Naive B cell (primary cell): Measurements from ENCODE around the gene GDPD4. TPM values are rescaled to one million over a fixed set of nuclear protein-coding genes. Genes with fewer than 3 reads are reported as not detected.
"Not testable (repeated sequence)": the region's sequence is repeated elsewhere in the genome, so short reads cannot be mapped to it uniquely, and the experiment has no call there.

Experiments
- ATAC-seq, 2 donors: fragments of 150-1000 bp; cut with Tn5 transposase; 2 replicates each; pipeline ENCODE4 v1.10.0; 2021; ENCODE audit warnings: low read depth in 2 of 2, mild to moderate bottlenecking in 2 of 2, moderate library complexity in 2 of 2
- DNase-seq: peaks from one replicate; pipeline ENCODE4 v3.0.0; 2022
- H3K27ac Mint-ChIP-seq, 6 donors: one replicate each; pipeline ENCODE4 v1.8.0; 2020 to 2022; ENCODE audit warnings: mild to moderate bottlenecking in 6 of 6, mixed read lengths in 6 of 6, moderate library complexity in 5 of 6, inconsistent platforms in 2 of 6
- H3K27me3 Mint-ChIP-seq, 3 donors: one replicate each; pipeline ENCODE4 v1.8.0; 2021 to 2022; ENCODE audit warnings: mixed read lengths in 3 of 3, mild to moderate bottlenecking in 1 of 3
- H3K36me3 Mint-ChIP-seq, 2 donors: one replicate each; pipeline ENCODE4 v1.8.0; 2020 to 2022; ENCODE audit warnings: mixed read lengths in 2 of 2, inconsistent platforms in 1 of 2, mild to moderate bottlenecking in 1 of 2
- H3K4me1 Mint-ChIP-seq, 3 donors: one replicate each; pipeline ENCODE4 v1.8.0; 2020 to 2022; ENCODE audit warnings: mixed read lengths in 3 of 3, inconsistent platforms in 1 of 3, mild to moderate bottlenecking in 1 of 3, moderate library complexity in 1 of 3
- H3K4me3 Mint-ChIP-seq, 8 donors: one replicate each; pipeline ENCODE4 v1.8.0; 2020 to 2022; ENCODE audit warnings: mild to moderate bottlenecking in 8 of 8, mixed read lengths in 8 of 8, moderate library complexity in 8 of 8, inconsistent platforms in 2 of 8
- H3K9me3 Mint-ChIP-seq, 7 donors: one replicate each; pipeline ENCODE4 v1.8.0; 2020 to 2022; ENCODE audit warnings: mixed read lengths in 7 of 7, mild to moderate bottlenecking in 5 of 7, inconsistent platforms in 2 of 7, moderate library complexity in 1 of 7
- polyA plus RNA-seq, 6 donors: library from polyadenylated mRNA; unstranded; fragments of 300-500 nt; fragmentation: Illumina TruSeq; gene quantifications; one replicate each; pipeline ENCODE4 v1.2.3, GENCODE V29; 2021; ENCODE audit warnings: low read depth in 6 of 6

GDPD4 gene
- polyA plus RNA-seq, 6 donors from 2014 or later: not detected

DNA sequence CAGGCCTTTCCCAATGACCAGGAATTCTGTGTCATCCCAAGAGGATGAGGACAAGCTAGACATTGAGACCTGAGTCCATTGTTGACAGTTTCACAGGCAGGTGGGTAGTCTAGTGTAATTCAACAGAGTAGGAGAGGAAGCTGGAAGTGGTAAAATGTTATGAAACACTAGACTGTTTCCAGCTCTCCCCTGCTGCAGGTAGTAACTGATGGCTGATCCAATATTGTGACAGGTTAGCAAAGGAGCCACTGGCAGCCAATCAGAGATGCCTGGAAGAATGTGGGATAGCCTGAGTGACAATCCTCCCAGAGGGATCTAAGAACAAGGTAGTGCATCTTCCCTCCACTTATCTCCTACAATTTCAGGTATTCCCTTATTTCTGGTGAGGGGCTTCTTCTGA is 10.6 kb upstream of the GDPD4 start:
- H3K36me3 Mint-ChIP-seq: no peaks in the 10 kb centered on the region

DNA sequence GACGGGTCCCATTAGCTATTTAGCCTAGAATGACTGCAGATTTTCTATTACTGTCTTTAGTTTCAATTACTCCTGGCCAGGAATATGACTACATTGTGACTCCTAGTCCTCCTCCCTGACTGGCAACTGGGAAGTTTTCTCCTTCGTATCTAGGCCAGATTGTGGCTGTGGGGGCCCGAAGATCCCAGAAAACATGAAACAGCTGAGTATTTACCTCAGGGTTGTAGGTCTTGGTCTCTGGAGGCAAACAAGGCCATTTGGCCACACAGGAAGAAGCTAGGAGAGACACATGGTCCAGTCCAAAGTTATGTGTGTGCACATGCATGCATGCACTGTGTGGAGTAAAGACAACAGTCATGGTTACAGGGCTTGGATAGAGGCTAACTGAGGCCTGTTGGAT is 10.2 kb upstream of the GDPD4 start:
- DNase-seq (no peak), ATAC-seq (no peak)
- no peaks in the 10 kb centered on the region for H3K9me3 Mint-ChIP-seq
- H3K27me3 Mint-ChIP-seq: peaks cover 0 to 10% (median 0%) of the 10 kb centered on the region in 3 donors
- no peak overlapping the region for H3K4me3 Mint-ChIP-seq
- no peak overlapping the region for H3K27ac Mint-ChIP-seq
- H3K36me3 Mint-ChIP-seq: no peaks in the 10 kb centered on the region
- H3K4me1 Mint-ChIP-seq: no peaks in the 10 kb centered on the region

More for the DNA sequence above, 10.6 kb upstream of the GDPD4 start:
- Mint-ChIP-seq H3K27ac (no peak overlapping the region), H3K9me3 (no peaks in the 10 kb centered on the region), H3K27me3 (peaks cover 0 to 10% (median 0%) of the 10 kb centered on the region in 3 donors), H3K4me1 (no peaks in the 10 kb centered on the region), H3K4me3 (no peak overlapping the region)
- ATAC-seq: no peak
- no peak for DNase-seq

DNA sequence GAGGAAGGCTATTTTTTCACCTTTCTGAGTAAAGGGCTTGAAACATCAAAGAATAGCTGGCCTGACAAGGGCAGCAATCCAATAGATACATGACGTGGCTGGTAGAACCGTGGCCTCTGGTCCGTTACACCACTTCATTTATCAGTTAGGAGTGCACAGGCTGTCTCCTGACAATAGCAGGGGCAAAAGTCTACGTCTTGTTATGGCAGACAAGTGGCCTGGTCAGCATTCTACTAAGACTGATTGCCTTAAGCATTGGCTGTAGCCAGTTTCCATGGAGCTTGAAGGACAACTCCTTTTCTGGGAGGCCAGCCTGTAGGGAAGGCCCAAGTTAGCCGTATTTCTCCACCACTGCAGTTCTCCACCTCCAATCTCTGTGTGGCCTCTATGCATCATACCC is 9.2 kb upstream of the GDPD4 start:
- no peak for DNase-seq
- no peaks in the 10 kb centered on the region for H3K4me1 Mint-ChIP-seq
- H3K9me3 Mint-ChIP-seq: no peaks in the 10 kb centered on the region
- no peaks in the 10 kb centered on the region for H3K36me3 Mint-ChIP-seq
- H3K27ac Mint-ChIP-seq: no peak overlapping the region
- no peak overlapping the region for H3K4me3 Mint-ChIP-seq
- H3K27me3 Mint-ChIP-seq: peaks cover 0 to 5% (median 0%) of the 10 kb centered on the region in 3 donors
- ATAC-seq: no peak

DNA sequence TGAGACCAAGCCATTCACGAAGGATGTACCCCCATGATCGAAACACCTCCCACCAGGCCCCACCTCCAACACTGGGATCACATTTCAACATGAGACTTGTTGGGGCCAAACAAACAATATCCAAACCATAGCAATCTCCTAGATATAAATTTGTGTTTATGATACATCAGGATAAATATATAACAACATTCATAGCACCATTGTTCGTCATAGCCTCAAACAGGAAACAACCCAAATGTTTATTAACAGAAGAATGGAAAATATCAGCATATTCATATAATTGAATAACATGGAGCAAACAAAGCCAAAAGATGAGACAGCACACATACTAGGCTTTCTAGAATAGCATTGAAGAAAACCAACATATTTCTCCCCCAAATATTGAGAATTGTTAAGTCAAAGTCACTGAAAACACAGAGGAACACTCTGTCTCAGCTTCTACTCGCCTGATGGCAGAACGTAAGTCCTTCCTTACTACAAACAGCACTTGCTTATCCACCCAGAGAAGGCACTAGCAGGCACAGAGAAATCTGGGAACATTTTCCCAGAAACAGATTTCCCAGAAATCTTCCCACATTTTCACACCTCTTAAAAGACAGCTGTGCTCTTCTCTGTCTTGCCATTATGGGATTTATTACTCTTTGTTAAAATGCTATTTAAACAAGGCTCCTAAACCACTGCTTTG is 8.1 kb upstream of the GDPD4 start:
- Mint-ChIP-seq H3K36me3 (no peaks in the 10 kb centered on the region), H3K4me3 (no peak overlapping the region), H3K27me3 (peaks cover 0 to 4% (median 0%) of the 10 kb centered on the region in 3 donors), H3K4me1 (no peaks in the 10 kb centered on the region), H3K9me3 (no peaks in the 10 kb centered on the region), H3K27ac (peak overlapping the region in 1 of 6 donors; percentile 33)
- ATAC-seq (no peak), DNase-seq (no peak)

DNA sequence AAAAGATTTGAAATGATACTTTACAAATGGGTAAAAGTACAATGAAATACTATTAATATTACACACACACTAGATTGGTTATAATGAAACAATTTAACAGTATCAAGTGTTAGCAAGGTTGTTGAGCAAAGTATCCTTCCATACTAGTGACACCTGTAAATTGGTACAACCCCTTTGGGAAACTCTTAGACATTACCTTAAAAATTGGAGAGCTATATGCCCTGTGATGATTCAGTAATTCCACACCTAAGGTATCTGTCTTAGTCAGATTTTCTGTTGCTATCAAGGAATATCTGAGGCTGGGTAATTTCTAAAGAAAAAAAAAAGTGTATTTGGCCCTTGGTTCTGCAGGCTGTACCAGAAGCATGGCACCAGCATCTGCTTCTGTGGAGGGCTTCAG is 7.4 kb upstream of the GDPD4 start:
- peaks cover 0 to 4% (median 0%) of the 10 kb centered on the region in 3 donors for H3K27me3 Mint-ChIP-seq
- H3K27ac Mint-ChIP-seq: no peak overlapping the region
- H3K9me3 Mint-ChIP-seq: no peaks in the 10 kb centered on the region
- H3K36me3 Mint-ChIP-seq: no peaks in the 10 kb centered on the region
- no peak for DNase-seq
- no peaks in the 10 kb centered on the region for H3K4me1 Mint-ChIP-seq
- H3K4me3 Mint-ChIP-seq: no peak overlapping the region
- ATAC-seq: no peak

- no peak for DNase-seq
- Mint-ChIP-seq H3K9me3 (no peaks in the 10 kb centered on the region), H3K4me3 (no peak overlapping the region), H3K4me1 (no peaks in the 10 kb centered on the region), H3K36me3 (no peaks in the 10 kb centered on the region), H3K27ac (peak overlapping the region in 1 of 6 donors; percentile 2), H3K27me3 (no peaks in the 10 kb centered on the region)
- no peak for ATAC-seq
These were observed 1.8 kb upstream of the GDPD4 start for GRCh38 chr11:77303328-77303727.

GRCh38 chr11:77302752-77303151 is 1.3 kb upstream of the GDPD4 start:
- DNase-seq (no peak), ATAC-seq (no peak)
- no peaks in the 10 kb centered on the region for H3K4me1 Mint-ChIP-seq
- H3K27ac Mint-ChIP-seq: peak overlapping the region in 1 of 6 donors; percentile 2
- no peaks in the 10 kb centered on the region for H3K36me3 Mint-ChIP-seq
- H3K27me3 Mint-ChIP-seq: no peaks in the 10 kb centered on the region
- H3K9me3 Mint-ChIP-seq: no peaks in the 10 kb centered on the region
- H3K4me3 Mint-ChIP-seq: peak overlapping the region in 1 of 8 donors; percentile 6

GRCh38 chr11:77300695-77301094 is 791 bp downstream of the GDPD4 start:
- Mint-ChIP-seq H3K36me3 (no peaks in the 10 kb centered on the region), H3K27me3 (no peaks in the 10 kb centered on the region), H3K9me3 (no peaks in the 10 kb centered on the region), H3K27ac (peak overlapping the region in 1 of 6 donors; percentile 12), H3K4me3 (no peak overlapping the region), H3K4me1 (no peaks in the 10 kb centered on the region)
- no peak for ATAC-seq
- no peak for DNase-seq

DNA sequence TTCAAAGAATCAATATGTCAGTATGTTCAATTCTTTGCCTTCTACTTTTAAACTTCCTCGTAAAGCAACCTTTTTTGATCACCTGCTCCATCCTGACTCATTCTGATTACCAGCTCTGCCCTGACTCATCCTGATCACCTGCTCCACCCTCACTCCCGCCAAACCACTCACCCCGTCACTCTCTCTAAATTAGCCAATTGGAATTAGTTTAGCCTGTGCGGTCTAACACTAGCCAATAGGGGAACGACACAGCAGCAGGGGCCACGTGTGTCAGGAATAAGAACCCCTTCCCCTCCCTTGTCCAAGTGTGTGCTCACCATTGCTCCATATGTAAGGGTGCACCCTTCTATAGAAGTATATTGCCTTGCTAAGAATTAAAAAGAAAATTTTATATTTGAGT is 1.5 kb downstream of the GDPD4 start:
- not testable (repeated sequence) for H3K27ac Mint-ChIP-seq, H3K27me3 Mint-ChIP-seq, DNase-seq, H3K9me3 Mint-ChIP-seq, ATAC-seq, H3K4me1 Mint-ChIP-seq, H3K36me3 Mint-ChIP-seq, H3K4me3 Mint-ChIP-seq

DNA sequence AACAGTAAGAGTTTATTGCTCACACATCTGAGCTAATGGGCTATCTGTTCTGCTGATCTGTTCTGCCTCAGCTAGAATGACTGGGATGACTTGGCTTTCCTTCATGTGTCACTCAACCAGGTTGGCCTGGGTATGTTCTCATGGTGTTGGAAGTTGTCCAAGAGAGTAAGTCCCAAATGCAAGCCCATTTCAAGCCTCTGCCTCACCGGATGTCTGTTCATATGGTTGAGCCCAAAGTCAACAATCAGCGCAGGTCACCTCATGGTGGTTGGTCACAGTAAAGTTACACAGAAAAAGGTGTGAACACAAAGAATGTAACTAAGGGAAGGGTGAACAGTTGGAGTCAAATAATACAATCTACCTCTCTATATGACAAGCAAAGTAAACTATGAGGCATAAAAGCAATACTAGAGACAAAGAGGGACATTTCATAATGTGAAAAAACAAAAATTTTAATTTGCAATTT is 1.9 kb downstream of the GDPD4 start:
- no peaks in the 10 kb centered on the region for H3K4me1 Mint-ChIP-seq
- no peaks in the 10 kb centered on the region for H3K36me3 Mint-ChIP-seq
- H3K27me3 Mint-ChIP-seq: no peaks in the 10 kb centered on the region
- no peak for DNase-seq
- peaks cover 0 to 2% (median 0%) of the 10 kb centered on the region in 7 donors for H3K9me3 Mint-ChIP-seq
- no peak for ATAC-seq
- no peak overlapping the region for H3K27ac Mint-ChIP-seq
- no peak overlapping the region for H3K4me3 Mint-ChIP-seq

GRCh38 chr11:77294040-77294439 is 7.4 kb downstream of the GDPD4 start:
- ATAC-seq: no peak
- Mint-ChIP-seq H3K27me3 (peaks cover 0 to 17% (median 15%) of the 10 kb centered on the region in 3 donors), H3K4me3 (no peak overlapping the region), H3K4me1 (no peaks in the 10 kb centered on the region), H3K27ac (no peak overlapping the region), H3K9me3 (peaks cover 0 to 11% (median 2%) of the 10 kb centered on the region in 7 donors), H3K36me3 (no peaks in the 10 kb centered on the region)
- DNase-seq: no peak

DNA sequence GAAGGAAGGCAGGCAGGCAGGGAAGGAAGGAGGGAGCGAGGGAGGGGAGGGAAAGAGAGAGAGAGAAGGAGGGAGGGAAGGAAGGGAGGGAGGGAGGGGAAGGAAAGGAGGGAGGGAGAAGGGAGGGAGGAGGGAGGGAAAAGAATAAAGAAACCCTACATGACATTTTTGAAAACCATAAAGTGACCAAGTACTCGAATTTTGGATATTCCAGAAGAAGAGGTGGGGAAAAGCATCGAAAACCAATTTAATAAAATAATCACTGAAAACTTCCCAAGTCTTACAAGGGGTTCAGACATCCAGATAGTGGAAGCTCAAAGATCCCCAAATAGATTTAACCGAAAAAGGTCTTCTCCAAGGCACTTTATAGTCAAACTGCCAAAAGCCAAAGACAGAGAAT is 11.7 kb downstream of the GDPD4 start:
- H3K4me3 Mint-ChIP-seq: no peak overlapping the region
- ATAC-seq (no peak), DNase-seq (no peak)
- no peak overlapping the region for H3K27ac Mint-ChIP-seq
- H3K27me3 Mint-ChIP-seq: peaks cover 15 to 45% (median 42%) of the 10 kb centered on the region in 3 donors
- peaks cover 0 to 11% (median 2%) of the 10 kb centered on the region in 7 donors for H3K9me3 Mint-ChIP-seq
- no peaks in the 10 kb centered on the region for H3K36me3 Mint-ChIP-seq
- H3K4me1 Mint-ChIP-seq: no peaks in the 10 kb centered on the region

- H3K27me3 Mint-ChIP-seq: peaks cover 24 to 45% (median 44%) of the 10 kb centered on the region in 3 donors
- no peak for DNase-seq
- H3K27ac Mint-ChIP-seq: no peak overlapping the region
- H3K4me1 Mint-ChIP-seq: no peaks in the 10 kb centered on the region
- no peak overlapping the region for H3K4me3 Mint-ChIP-seq
- H3K9me3 Mint-ChIP-seq: peaks cover 0 to 5% (median 0%) of the 10 kb centered on the region in 7 donors
- no peaks in the 10 kb centered on the region for H3K36me3 Mint-ChIP-seq
- ATAC-seq: no peak
These were observed 13.7 kb downstream of the GDPD4 start for GRCh38 chr11:77287615-77288273.

DNA sequence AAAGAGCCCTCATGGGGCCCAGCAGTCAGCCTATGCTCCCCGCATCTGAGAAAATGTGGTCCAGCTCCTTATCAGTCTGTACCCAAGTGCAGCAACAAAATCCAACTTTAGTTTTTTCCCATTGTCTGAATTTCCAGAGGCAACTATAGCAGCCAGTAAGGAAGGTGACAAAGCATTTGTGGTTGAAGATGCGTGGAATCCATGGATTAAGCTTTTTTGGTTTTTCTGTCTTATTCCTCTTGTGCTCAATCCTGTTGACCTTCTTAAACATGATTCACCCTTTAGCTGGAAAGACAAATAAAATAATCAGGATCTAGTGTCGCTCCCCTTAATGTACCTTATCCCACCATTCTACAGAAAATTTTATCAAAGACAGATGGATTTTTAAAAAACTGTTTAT is 14.3 kb downstream of the GDPD4 start:
- Mint-ChIP-seq H3K27ac (no peak overlapping the region), H3K9me3 (no peaks in the 10 kb centered on the region), H3K4me3 (no peak overlapping the region), H3K4me1 (no peaks in the 10 kb centered on the region), H3K27me3 (peaks cover 25 to 47% (median 43%) of the 10 kb centered on the region in 3 donors), H3K36me3 (no peaks in the 10 kb centered on the region)
- ATAC-seq (no peak), DNase-seq (no peak)
